C4-2B (cell line): ENCODE results near the gene SPAG9.

Source experiments
- CTCF ChIP-seq: fragments of 450-650 bp; conservative IDR thresholded peaks from 2 replicates; pipeline ENCODE4 v1.5.1; 2017; ENCODE audit warnings: mild to moderate bottlenecking
- ZFX ChIP-seq: fragments of 450-650 bp; IDR thresholded peaks from 2 replicates; pipeline ENCODE4 v1.6.1; 2017

DNA sequence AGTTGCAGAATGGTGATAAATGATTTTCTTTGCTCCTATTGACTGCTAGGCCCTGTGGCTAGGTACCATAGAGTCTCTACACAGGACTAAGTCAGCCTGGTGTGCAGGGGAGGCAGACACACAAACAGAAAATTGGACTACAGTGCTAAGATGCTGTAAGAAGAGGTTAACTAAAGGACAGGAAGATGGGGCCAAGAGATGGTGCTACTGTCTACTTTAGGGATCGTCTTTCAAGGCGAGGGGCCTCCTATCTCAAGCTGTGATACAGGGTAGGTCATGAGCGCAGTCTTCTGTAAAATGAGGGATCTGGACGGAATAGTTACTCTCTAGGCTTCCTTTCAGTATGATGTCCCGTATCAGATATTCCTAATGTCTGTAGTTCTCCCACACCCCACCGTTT lies 33.5 kb upstream of the SPAG9 start:
- TF ChIP-seq CTCF (no peak), ZFX (0 out of 2 replicates have a peak, but pooled peaks have one; percentile 13)
